NCI-H526 treated with DMSO at 0.1 percent for 48 hours (cell line): Measurements from ENCODE around the gene SOBP.

Experiments
- DNase-seq: peaks from one replicate; lab custom pipeline; 2025; lab: John Stamatoyannopoulos, UW

SOBP gene

GRCh38 chr6:107638493-107638892, 148.6 kb downstream of the SOBP start:
- no peak for DNase-seq

- no peak for DNase-seq
Observed at GRCh38 chr6:107639511-107639910, 149.6 kb downstream of the SOBP start.

- DNase-seq, result no peak
Observed at GRCh38 chr6:107641071-107641470, 151.2 kb downstream of the SOBP start.

GRCh38 chr6:107641500-107641941, 151.6 kb downstream of the SOBP start:
- DNase-seq, result no peak

GRCh38 chr6:107642095-107642860, 152.4 kb downstream of the SOBP start:
- DNase-seq, result no peak

- DNase-seq, result no peak
Observed at GRCh38 chr6:107642861-107643328, 153.0 kb downstream of the SOBP start.

GRCh38 chr6:107644513-107644912, 154.6 kb downstream of the SOBP start:
- DNase-seq, result no peak

- DNase-seq, result no peak
Observed at GRCh38 chr6:107645740-107646139, 155.8 kb downstream of the SOBP start.

GRCh38 chr6:107646176-107646575, 156.3 kb downstream of the SOBP start:
- no peak for DNase-seq

- no peak for DNase-seq
Observed at GRCh38 chr6:107646776-107647438, 157.0 kb downstream of the SOBP start.

- no peak for DNase-seq
Observed at GRCh38 chr6:107647439-107647948, 157.6 kb downstream of the SOBP start.

- no peak for DNase-seq
Observed at GRCh38 chr6:107648983-107649382, 159.1 kb downstream of the SOBP start.

- no peak for DNase-seq
Observed at GRCh38 chr6:107652526-107653182, 162.7 kb downstream of the SOBP start.

GRCh38 chr6:107653183-107653580, 163.3 kb downstream of the SOBP start:
- peak; percentile 81 for DNase-seq

GRCh38 chr6:107653861-107654394, 164.0 kb downstream of the SOBP start:
- DNase-seq, result no peak

- DNase-seq, result no peak
Observed at GRCh38 chr6:107654764-107655163, 164.8 kb downstream of the SOBP start.

- DNase-seq, result peak; percentile 12
Observed at GRCh38 chr6:107655245-107655644, 165.3 kb downstream of the SOBP start.

GRCh38 chr6:107655864-107656263, 165.9 kb downstream of the SOBP start:
- no peak for DNase-seq

GRCh38 chr6:107656401-107656800, 166.5 kb downstream of the SOBP start:
- DNase-seq, result no peak

- DNase-seq, result no peak
Observed at GRCh38 chr6:107656883-107657282, 167.0 kb downstream of the SOBP start.

GRCh38 chr6:107657373-107657754, 167.4 kb downstream of the SOBP start:
- no peak for DNase-seq

GRCh38 chr6:107657755-107658461, 168.0 kb downstream of the SOBP start:
- DNase-seq, result no peak
